MV-4-11 (cell line): ENCODE measurements around the gene N4BP2.
"Not testable (repeated sequence)": the region's sequence is repeated elsewhere in the genome, so short reads cannot be mapped to it uniquely, and the experiment has no call there.

ENCODE experiments used
- DNase-seq: peaks from one replicate; lab custom pipeline; 2025; lab: John Stamatoyannopoulos, UW

The N4BP2 gene

GRCh38 chr4:40087799-40088366 is 31.2 kb downstream of the N4BP2 start:
- no peak for DNase-seq

GRCh38 chr4:40093400-40093799 is 36.8 kb downstream of the N4BP2 start:
- DNase-seq: not testable (repeated sequence)

- DNase-seq: peak; percentile 93
Observed at GRCh38 chr4:40099010-40099409, 42.4 kb downstream of the N4BP2 start.

GRCh38 chr4:40107150-40107549 is 50.5 kb downstream of the N4BP2 start:
- not testable (repeated sequence) for DNase-seq

GRCh38 chr4:40112027-40112792 is 55.6 kb downstream of the N4BP2 start:
- DNase-seq: peak; percentile 6

- peak; percentile 63 for DNase-seq
Observed at GRCh38 chr4:40114206-40114605, 57.6 kb downstream of the N4BP2 start.

- peak; percentile 22 for DNase-seq
Observed at GRCh38 chr4:40118861-40119260, 62.2 kb downstream of the N4BP2 start.

- DNase-seq: no peak
Observed at GRCh38 chr4:40119344-40119743, 62.7 kb downstream of the N4BP2 start.

GRCh38 chr4:40121515-40121914 is 64.9 kb downstream of the N4BP2 start:
- DNase-seq: peak; percentile 91

- no peak for DNase-seq
Observed at GRCh38 chr4:40122941-40123340, 66.3 kb downstream of the N4BP2 start.

GRCh38 chr4:40124690-40125089 is 68.0 kb downstream of the N4BP2 start:
- DNase-seq: no peak

GRCh38 chr4:40130401-40131036 is 73.9 kb downstream of the N4BP2 start:
- DNase-seq: no peak

GRCh38 chr4:40132816-40133215 is 76.2 kb downstream of the N4BP2 start:
- DNase-seq: no peak

GRCh38 chr4:40134206-40134917 is 77.7 kb downstream of the N4BP2 start:
- DNase-seq: no peak

- not testable (repeated sequence) for DNase-seq
Observed at GRCh38 chr4:40136202-40136601, 79.6 kb downstream of the N4BP2 start.

GRCh38 chr4:40140196-40140595 is 83.5 kb downstream of the N4BP2 start:
- DNase-seq: no peak

- DNase-seq: not testable (repeated sequence)
Observed at GRCh38 chr4:40140597-40140996, 83.9 kb downstream of the N4BP2 start.

GRCh38 chr4:40143926-40144508 is 87.4 kb downstream of the N4BP2 start:
- no peak for DNase-seq

- no peak for DNase-seq
Observed at GRCh38 chr4:40144716-40145115, 88.1 kb downstream of the N4BP2 start.

GRCh38 chr4:40147490-40147889 is 90.8 kb downstream of the N4BP2 start:
- not testable (repeated sequence) for DNase-seq

GRCh38 chr4:40149960-40150385 is 93.3 kb downstream of the N4BP2 start:
- DNase-seq: peak; percentile 82

GRCh38 chr4:40150932-40151331 is 94.3 kb downstream of the N4BP2 start:
- DNase-seq: no peak
